ENCODE data around the gene NOTCH4.

GRCh38 chr6:32213649-32214048, 10.2 kb downstream of the NOTCH4 start:
- TF ChIP-seq CTCF (conservative IDR thresholded peaks at IDR 0.05; ENCODE audit: low read depth in 2 of 2) (no peak), EZH2phosphoT487 (IDR thresholded peaks at IDR 0.05; ENCODE audit: unreplicated experiment) (no peak), EZH2 (IDR thresholded peaks at IDR 0.05; ENCODE audit: low read depth, unreplicated experiment) (no peak), ETS1 (IDR thresholded peaks at IDR 0.05) (no peak), REST (IDR thresholded peaks at IDR 0.05; ENCODE audit: unreplicated experiment) (no peak), POLR2AphosphoS5 (IDR thresholded peaks at IDR 0.05; ENCODE audit: low read depth) (no peak), CREB1 (CRISPR knock-in tag; IDR thresholded peaks at IDR 0.05; ENCODE audit: low read depth) (no peak), JUNB (IDR thresholded peaks at IDR 0.05; ENCODE audit: unreplicated experiment) (no peak), ZNF331 (CRISPR knock-in tag; IDR thresholded peaks at IDR 0.05; ENCODE audit: low read depth) (no peak), STAT1 (IDR thresholded peaks at IDR 0.05; ENCODE audit: unreplicated experiment) (no peak)

All from GM23338 (cell line).